Fibroblast of villous mesenchyme (primary cell): ENCODE data around the gene TAF6. TPM values are rescaled to one million over a fixed set of nuclear protein-coding genes. Genes with fewer than 3 reads are reported as not detected.

Experiments
- DNase-seq: peaks from one replicate; pipeline ENCODE4 v3.0.0-alpha.2; 2010; ENCODE audit warnings: low read depth
- H3K4me3 ChIP-seq: 2 replicates; pipeline ENCODE4 v1.5.1; 2011; ENCODE audit warnings: low read depth, mild to moderate bottlenecking, low read length
- CTCF ChIP-seq: IDR thresholded peaks from 2 replicates; pipeline ENCODE4 v1.5.1; 2012; ENCODE audit warnings: low read depth, mild to moderate bottlenecking, low read length; ENCODE audit not compliant: insufficient read depth
- total RNA-seq: library from RNA; depleted of rRNA; stranded (reverse); fragments of >200 nt; gene quantifications from 2 replicates; pipeline ENCODE4 v1.2.3, GENCODE V29; 2012

TAF6 gene
- total RNA-seq, 1 donor: 54.4 TPM

- no peak for TF ChIP-seq CTCF
- no peak for DNase-seq
- H3K4me3 ChIP-seq: no peak overlapping the region
These were observed 36.6 kb upstream of the TAF6 start for GRCh38 chr7:100155553-100156317.

DNA sequence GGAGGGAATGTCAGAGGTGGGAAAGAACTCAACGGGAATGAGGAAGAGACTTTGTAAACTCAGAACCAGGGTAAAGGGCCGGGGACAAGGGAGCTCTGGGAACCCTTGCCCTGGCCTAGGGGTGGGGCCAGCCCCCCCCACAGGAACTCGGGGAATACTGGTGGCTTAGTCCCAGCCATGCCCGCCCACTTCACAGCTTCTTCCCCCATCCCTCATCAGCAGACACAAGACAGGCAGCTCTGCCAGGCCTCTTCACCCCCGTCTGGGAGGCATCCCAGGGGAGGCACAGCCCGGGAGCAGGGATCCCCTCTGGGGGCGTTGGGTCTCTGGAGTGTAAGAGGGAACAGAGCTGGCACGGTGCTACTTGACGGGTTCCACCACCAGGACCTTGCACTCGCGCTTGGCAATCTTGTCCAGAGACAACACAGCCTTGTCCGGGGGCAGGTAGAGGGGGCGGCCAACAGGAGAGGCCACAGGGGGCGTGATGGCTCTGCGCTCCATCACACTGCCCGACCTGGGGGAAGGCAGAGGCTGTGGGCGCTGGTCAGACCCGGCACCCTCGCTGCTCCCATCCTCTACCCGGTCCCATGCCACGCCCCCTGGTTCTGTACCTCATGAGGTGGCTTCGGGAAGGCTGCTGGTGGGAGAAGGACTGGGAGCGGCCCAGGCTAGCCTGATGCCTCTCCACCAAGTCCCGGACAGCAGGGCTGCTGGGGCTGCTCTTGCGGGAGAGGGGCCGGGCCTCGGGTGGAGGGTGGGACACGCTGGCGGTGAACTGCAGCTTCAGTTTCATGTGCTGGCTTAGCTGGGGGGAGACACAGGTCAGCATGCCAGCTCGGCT lies 35.7 kb upstream of the TAF6 start:
- H3K4me3 ChIP-seq: no peak overlapping the region
- no peak for TF ChIP-seq CTCF
- DNase-seq: no peak

GRCh38 chr7:100153708-100154535 lies 34.8 kb upstream of the TAF6 start:
- DNase-seq: no peak

DNA sequence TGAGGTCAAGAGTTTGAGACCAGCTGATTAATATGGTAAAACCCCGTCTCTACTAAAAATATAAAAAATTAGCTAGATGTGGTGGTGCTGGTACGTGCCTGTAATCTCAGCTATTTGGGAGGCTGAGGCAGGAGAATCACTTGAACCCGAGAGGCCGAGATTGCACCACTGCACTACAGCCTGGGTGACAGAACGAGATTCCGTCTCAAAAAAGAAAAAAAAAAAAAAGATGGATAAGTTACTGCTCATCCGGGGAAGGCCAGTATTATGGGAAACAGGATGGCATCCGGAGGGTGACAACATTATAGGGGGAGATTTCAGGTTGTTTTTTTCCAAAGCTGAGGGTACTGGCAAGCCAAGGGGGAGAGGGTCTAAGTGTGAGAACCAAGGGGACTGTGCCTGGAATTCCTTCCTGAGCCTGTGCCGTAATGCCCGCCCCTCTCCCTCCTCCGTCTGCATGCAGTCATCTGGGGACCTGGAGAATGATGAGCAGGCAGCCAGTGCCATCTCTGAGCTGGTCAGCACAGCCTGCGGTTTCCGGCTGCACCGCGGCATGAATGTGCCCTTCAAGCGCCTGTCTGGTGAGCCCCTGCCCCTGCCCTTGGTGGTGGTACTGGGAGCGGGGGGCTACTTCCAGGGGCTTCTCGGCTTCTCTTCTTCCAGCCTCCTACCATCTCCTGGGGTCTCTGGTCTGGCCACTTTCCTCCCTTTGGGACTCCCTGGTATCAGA lies 33.9 kb upstream of the TAF6 start:
- H3K4me3 ChIP-seq: no peak overlapping the region
- no peak for TF ChIP-seq CTCF
- no peak for DNase-seq

More at GRCh38 chr7:100153708-100154535, 34.8 kb upstream of the TAF6 start:
- no peak for TF ChIP-seq CTCF
- H3K4me3 ChIP-seq: no peak overlapping the region

- no peak for TF ChIP-seq CTCF
- no peak overlapping the region for H3K4me3 ChIP-seq
- no peak for DNase-seq
These were observed 33.2 kb upstream of the TAF6 start for GRCh38 chr7:100152404-100152803.
